Activated naive CD4-positive, alpha-beta T cell treated with anti-CD3 and anti-CD28 coated beads, Interleukin-2, amount 50 U/mL, for 24 hours (primary cell): ENCODE results near the gene CMTM6.
"Not testable (repeated sequence)": the region's sequence is repeated elsewhere in the genome, so short reads cannot be mapped to it uniquely, and the experiment has no call there.

ENCODE experiments used
- H3K27ac Mint-ChIP-seq: one replicate; pipeline ENCODE4 v1.8.0; 2021; ENCODE audit warnings: mild to moderate bottlenecking, mixed read lengths
- H3K27me3 Mint-ChIP-seq: one replicate; pipeline ENCODE4 v1.8.0; 2021; ENCODE audit warnings: mixed read lengths
- H3K36me3 Mint-ChIP-seq: one replicate; pipeline ENCODE4 v1.8.0; 2021; ENCODE audit warnings: mixed read lengths
- H3K4me1 Mint-ChIP-seq: one replicate; pipeline ENCODE4 v1.8.0; 2021; ENCODE audit warnings: mixed read lengths
- H3K4me3 Mint-ChIP-seq: one replicate; pipeline ENCODE4 v1.8.0; 2021; ENCODE audit warnings: mild to moderate bottlenecking, mixed read lengths
- H3K9me3 Mint-ChIP-seq: one replicate; pipeline ENCODE4 v1.8.0; 2021; ENCODE audit warnings: mixed read lengths

Gene CMTM6

GRCh38 chr3:32502118-32502945 lies at the start of gene CMTM6:
Gene CMTM6 (minus strand): TSS chr3:32502852. CDS start chr3:32502745, 107 bp downstream.
- Mint-ChIP-seq H3K36me3 (peaks cover 3% of the 10 kb centered on the region), H3K9me3 (no peaks in the 10 kb centered on the region), H3K4me1 (peaks cover 40% of the 10 kb centered on the region), H3K27me3 (no peaks in the 10 kb centered on the region), H3K27ac (peak within 1 kb of the TSS; percentile 99), H3K4me3 (peak within 1 kb of the TSS; percentile 96)

DNA sequence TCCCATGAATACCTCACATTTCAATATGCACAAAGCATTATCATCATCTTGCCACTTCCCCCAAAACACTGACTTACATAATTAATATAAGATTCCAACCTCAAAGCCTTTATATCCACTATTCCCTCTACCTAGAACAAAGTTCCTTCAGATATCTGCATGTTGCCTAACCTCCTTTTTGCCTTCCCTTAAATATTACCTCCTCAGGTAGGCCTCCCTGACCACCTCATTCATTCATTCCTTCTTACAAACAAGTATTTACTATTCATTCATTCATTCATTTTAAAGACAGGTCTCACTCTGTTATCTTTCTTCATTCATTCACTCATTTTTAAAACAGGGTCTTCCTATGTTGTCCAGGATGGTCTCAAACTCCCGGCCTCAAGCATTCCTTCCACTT lies 49.4 kb upstream of the CMTM6 start:
- Mint-ChIP-seq H3K36me3 (peaks cover 3% of the 10 kb centered on the region), H3K9me3 (no peaks in the 10 kb centered on the region), H3K4me3 (no peak overlapping the region), H3K27ac (no peak overlapping the region), H3K4me1 (peaks cover 50% of the 10 kb centered on the region), H3K27me3 (no peaks in the 10 kb centered on the region)

DNA sequence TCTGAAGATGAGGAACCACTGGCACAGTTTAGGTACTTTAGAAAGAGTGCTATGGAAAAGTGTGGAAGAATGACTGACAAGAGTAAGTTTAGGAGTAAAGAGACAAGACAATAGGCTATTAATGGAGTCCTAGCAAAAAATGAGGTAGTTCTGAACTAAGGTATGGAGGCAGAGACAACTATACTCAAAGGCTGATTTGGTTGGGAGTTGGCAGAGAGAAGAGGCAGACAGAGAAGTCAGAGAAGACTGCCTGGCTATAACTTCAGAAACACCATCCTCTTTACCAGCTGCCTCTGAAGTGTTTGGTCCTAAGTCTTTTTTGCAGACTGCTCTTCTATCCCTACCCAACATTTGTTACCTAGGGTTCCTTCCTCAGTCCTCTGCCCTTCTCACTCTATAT lies 48.8 kb upstream of the CMTM6 start:
- Mint-ChIP-seq H3K4me3 (no peak overlapping the region), H3K27ac (no peak overlapping the region), H3K9me3 (no peaks in the 10 kb centered on the region), H3K27me3 (no peaks in the 10 kb centered on the region), H3K4me1 (peaks cover 48% of the 10 kb centered on the region), H3K36me3 (peaks cover 3% of the 10 kb centered on the region)

DNA sequence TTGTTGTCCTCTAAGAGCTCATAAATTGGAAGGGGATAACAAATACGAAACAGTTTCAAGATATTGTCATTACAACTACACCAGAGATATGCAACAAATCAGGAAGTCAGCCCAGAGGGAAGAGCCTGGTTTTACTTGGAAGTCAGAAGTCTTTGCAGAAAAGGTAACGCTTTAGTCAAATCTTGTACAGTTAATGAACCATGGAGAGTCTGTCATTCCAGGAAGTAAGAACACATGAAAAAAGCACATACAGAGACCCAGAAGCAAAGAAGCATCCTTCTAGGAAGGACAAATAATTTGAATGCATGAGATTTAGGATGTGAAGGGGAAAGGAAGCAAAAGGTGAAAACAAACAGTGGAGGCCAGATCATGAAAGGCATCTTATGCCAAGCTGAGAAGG lies 48.4 kb upstream of the CMTM6 start:
- no peaks in the 10 kb centered on the region for H3K9me3 Mint-ChIP-seq
- H3K4me3 Mint-ChIP-seq = no peak overlapping the region
- H3K27me3 Mint-ChIP-seq = no peaks in the 10 kb centered on the region
- H3K4me1 Mint-ChIP-seq = peaks cover 47% of the 10 kb centered on the region
- H3K36me3 Mint-ChIP-seq = peaks cover 1% of the 10 kb centered on the region
- H3K27ac Mint-ChIP-seq = no peak overlapping the region

GRCh38 chr3:32545305-32545704 lies 42.7 kb upstream of the CMTM6 start:
- Mint-ChIP-seq H3K27ac (no peak overlapping the region), H3K36me3 (peaks cover 6% of the 10 kb centered on the region), H3K27me3 (no peaks in the 10 kb centered on the region), H3K9me3 (no peaks in the 10 kb centered on the region), H3K4me3 (no peak overlapping the region), H3K4me1 (peaks cover 25% of the 10 kb centered on the region)

GRCh38 chr3:32544894-32545293 lies 42.2 kb upstream of the CMTM6 start:
- Mint-ChIP-seq H3K4me3 (no peak overlapping the region), H3K27me3 (no peaks in the 10 kb centered on the region)

GRCh38 chr3:32542807-32543206 lies 40.2 kb upstream of the CMTM6 start:
- no peak overlapping the region for H3K27ac Mint-ChIP-seq
- H3K4me1 Mint-ChIP-seq = peaks cover 21% of the 10 kb centered on the region
- no peaks in the 10 kb centered on the region for H3K27me3 Mint-ChIP-seq
- no peak overlapping the region for H3K4me3 Mint-ChIP-seq
- H3K36me3 Mint-ChIP-seq = peaks cover 10% of the 10 kb centered on the region
- no peaks in the 10 kb centered on the region for H3K9me3 Mint-ChIP-seq

More at GRCh38 chr3:32544894-32545293, 42.2 kb upstream of the CMTM6 start:
- H3K9me3 Mint-ChIP-seq = no peaks in the 10 kb centered on the region
- peaks cover 25% of the 10 kb centered on the region for H3K4me1 Mint-ChIP-seq
- peaks cover 6% of the 10 kb centered on the region for H3K36me3 Mint-ChIP-seq
- no peak overlapping the region for H3K27ac Mint-ChIP-seq

- Mint-ChIP-seq H3K27me3 (no peaks in the 10 kb centered on the region), H3K27ac (no peak overlapping the region)
These were observed 38.2 kb upstream of the CMTM6 start for GRCh38 chr3:32540899-32541298.

DNA sequence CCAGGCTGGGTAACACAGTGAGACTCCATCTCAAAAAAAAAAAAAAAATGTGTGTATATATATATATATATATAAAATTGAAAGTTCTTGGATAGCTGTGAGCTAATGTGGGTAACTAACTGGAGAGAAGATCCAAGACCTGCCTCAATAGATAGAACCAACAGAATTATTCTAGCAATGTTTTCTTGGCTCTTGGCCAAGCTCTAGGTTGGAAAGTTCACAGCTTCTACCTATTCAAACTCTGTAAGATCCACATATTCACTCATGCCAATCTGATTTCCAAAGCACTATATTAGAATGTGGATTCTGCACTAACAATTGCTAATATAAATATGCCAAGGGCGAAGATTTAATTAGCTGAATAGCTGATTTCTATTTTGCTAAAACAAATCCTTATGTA lies 29.8 kb upstream of the CMTM6 start:
- H3K36me3 Mint-ChIP-seq = peaks cover 13% of the 10 kb centered on the region

More at GRCh38 chr3:32540899-32541298, 38.2 kb upstream of the CMTM6 start:
- Mint-ChIP-seq H3K36me3 (peaks cover 15% of the 10 kb centered on the region), H3K4me1 (peaks cover 14% of the 10 kb centered on the region), H3K4me3 (no peak overlapping the region), H3K9me3 (no peaks in the 10 kb centered on the region)

DNA sequence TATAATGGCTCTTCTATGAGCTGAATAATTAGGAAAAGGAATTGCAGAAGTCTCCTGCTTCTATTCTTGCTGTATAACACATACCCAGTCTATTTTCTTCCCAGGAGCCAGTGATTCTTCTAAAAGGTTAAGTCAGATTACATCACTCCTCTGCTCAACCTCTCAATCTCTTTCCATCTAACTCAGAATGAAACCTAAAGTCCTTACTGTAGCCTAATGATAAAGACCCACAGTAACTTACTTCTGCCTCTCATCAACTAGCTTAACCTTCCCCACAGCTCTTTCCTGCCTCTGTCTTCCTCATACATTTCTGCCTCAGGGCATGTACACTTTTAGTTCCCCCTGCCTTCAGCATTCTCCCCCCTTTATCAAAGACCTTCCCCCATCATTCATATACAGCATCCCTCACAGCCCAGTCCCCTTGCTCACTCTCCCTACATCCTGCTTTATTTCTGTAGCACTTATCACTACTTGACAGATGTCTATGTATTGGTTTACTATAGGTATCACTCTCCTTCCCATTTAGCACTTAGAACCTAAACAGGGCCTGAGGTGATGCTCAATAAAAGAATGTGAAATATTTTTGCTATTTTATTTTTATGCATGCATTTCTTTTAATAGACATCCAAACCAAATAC lies 28.5 kb upstream of the CMTM6 start:
- Mint-ChIP-seq H3K27me3 (no peaks in the 10 kb centered on the region), H3K36me3 (peaks cover 8% of the 10 kb centered on the region), H3K27ac (peak overlapping the region; percentile 4), H3K4me1 (peaks cover 6% of the 10 kb centered on the region), H3K4me3 (no peak overlapping the region), H3K9me3 (no peaks in the 10 kb centered on the region)

More for the DNA sequence above, 29.8 kb upstream of the CMTM6 start:
- no peaks in the 10 kb centered on the region for H3K9me3 Mint-ChIP-seq
- H3K27me3 Mint-ChIP-seq = no peaks in the 10 kb centered on the region
- no peak overlapping the region for H3K27ac Mint-ChIP-seq
- peaks cover 6% of the 10 kb centered on the region for H3K4me1 Mint-ChIP-seq
- H3K4me3 Mint-ChIP-seq = no peak overlapping the region

- Mint-ChIP-seq H3K27ac (no peak overlapping the region), H3K36me3 (peaks cover 13% of the 10 kb centered on the region), H3K4me3 (no peak overlapping the region), H3K4me1 (no peaks in the 10 kb centered on the region), H3K9me3 (no peaks in the 10 kb centered on the region), H3K27me3 (no peaks in the 10 kb centered on the region)
These were observed 23.1 kb upstream of the CMTM6 start for GRCh38 chr3:32525720-32526119.

DNA sequence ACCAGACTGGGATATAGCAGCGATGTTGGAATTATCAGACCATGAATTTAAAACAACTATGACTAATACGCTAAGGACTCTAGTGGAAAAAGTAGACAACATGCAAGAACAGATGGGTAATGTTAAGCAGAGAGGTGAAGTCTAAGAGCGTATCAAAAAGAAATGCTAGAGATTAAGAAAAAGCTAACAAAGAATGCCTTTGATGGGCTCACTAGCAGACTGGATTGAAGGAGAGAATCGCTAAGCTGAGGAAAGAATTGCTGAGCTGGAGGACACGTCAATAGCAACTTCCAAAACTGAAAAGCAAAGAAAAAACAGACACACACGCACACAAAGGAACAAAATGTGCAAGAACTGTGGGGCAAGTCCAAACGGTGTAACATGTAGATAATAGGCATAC lies 20.0 kb upstream of the CMTM6 start:
- Mint-ChIP-seq H3K27ac (no peak overlapping the region), H3K27me3 (no peaks in the 10 kb centered on the region), H3K4me3 (no peak overlapping the region), H3K4me1 (no peaks in the 10 kb centered on the region), H3K36me3 (peaks cover 13% of the 10 kb centered on the region), H3K9me3 (no peaks in the 10 kb centered on the region)

DNA sequence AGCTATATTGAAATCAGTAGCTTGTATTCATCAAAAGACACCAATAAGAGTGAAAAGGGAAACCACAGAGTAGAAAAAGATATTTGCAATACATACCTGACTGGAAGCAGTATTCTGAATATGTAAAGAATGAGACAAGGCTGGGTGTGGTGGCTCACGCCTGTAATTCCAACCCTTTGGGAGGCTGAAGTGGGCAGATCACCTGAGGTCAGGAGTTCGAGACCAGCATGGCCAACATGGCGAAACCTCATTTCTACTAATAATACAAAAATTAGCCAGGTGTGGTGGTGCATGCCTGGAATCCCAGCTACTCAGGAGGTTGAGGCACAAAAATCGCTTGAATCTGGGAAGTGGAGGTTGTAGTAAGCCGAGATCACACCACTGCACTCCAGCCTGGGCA lies 16.3 kb upstream of the CMTM6 start:
- not testable (repeated sequence) for H3K27ac Mint-ChIP-seq, H3K27me3 Mint-ChIP-seq, H3K36me3 Mint-ChIP-seq, H3K4me1 Mint-ChIP-seq, H3K4me3 Mint-ChIP-seq, H3K9me3 Mint-ChIP-seq

- peak overlapping the region; percentile 40 for H3K4me3 Mint-ChIP-seq
These were observed 14.1 kb upstream of the CMTM6 start for GRCh38 chr3:32516751-32517150.

DNA sequence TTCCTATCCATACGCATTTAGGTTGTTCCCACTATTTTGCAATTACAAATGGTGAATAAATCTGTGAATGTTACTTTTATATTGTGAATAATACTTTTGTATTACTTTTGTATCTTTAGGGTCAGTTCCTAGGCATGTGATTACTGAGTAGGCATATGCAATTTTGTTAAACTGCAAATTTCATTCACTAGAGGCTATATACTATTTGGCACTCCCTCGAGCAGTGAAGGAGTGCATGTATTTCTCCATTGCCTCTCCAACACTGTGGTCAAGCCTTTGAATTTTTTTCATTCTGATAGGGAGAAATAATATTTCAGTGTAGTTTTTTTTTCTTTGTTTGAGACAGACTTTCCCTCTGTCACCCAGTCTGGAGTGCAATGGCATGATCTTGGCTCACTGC lies 8.4 kb upstream of the CMTM6 start:
- H3K4me1 Mint-ChIP-seq = no peaks in the 10 kb centered on the region
- H3K27ac Mint-ChIP-seq = no peak overlapping the region
- no peaks in the 10 kb centered on the region for H3K36me3 Mint-ChIP-seq
- no peak overlapping the region for H3K4me3 Mint-ChIP-seq
- no peaks in the 10 kb centered on the region for H3K27me3 Mint-ChIP-seq
- H3K9me3 Mint-ChIP-seq = no peaks in the 10 kb centered on the region

More at GRCh38 chr3:32516751-32517150, 14.1 kb upstream of the CMTM6 start:
- H3K4me1 Mint-ChIP-seq, H3K36me3 Mint-ChIP-seq, H3K9me3 Mint-ChIP-seq, H3K27me3 Mint-ChIP-seq: not testable (repeated sequence)
- peak overlapping the region; percentile 51 for H3K27ac Mint-ChIP-seq

DNA sequence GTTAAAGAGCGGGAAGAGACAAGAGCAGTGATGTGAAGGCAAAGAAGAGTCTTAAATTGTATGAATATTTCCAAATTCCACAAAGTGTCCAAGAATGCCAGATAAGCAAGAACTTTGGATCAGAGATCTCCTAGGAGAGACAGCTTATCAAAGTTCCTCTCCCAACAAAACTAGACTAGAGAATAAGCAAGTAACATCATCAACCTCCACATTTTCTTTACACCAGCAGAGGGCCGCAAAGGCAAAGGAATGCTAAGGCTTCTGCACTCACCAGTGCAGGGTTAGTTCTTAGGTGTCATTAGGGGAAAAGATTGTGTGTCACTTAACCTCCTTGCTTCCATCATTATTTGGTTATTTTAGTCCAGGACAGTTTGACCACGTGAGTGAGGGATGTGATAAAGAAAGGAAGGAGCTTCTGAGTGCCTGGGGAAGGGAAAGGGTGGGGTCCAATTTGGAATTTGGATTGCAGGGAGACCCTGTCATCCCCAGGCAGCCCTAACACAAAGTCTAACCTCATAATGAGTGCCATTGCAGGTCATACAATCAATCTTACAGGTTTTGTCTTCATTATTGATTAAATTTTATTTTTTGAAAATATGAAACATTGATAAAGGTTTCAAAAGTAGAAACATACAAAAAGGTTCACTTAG lies 7.5 kb upstream of the CMTM6 start:
- no peaks in the 10 kb centered on the region for H3K9me3 Mint-ChIP-seq
- H3K4me1 Mint-ChIP-seq = no peaks in the 10 kb centered on the region
- no peak overlapping the region for H3K4me3 Mint-ChIP-seq
- peak overlapping the region; percentile 47 for H3K27ac Mint-ChIP-seq
- H3K36me3 Mint-ChIP-seq = no peaks in the 10 kb centered on the region
- H3K27me3 Mint-ChIP-seq = no peaks in the 10 kb centered on the region
